Measurements from ENCODE around the gene DACH1.

DNA sequence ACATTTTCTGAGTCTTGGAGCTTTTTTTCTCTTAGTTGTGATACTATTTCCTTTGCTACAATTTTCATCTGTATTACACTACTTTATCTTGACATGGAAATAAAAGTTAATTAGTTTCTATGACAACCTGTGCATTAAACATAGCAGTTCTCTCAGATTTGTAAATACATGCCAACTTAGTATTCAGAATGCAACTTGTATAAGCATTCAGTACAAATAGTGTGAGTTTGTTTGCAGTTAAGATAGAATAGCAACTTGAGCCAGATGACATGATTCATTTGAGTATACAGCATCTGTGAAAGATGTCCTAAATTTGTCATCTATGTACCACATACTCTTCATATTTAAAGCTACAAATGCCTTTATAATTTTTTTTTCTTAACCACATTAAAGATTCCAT, 98.1 kb downstream of the DACH1 start:
- TF ChIP-seq, protein P1, sequence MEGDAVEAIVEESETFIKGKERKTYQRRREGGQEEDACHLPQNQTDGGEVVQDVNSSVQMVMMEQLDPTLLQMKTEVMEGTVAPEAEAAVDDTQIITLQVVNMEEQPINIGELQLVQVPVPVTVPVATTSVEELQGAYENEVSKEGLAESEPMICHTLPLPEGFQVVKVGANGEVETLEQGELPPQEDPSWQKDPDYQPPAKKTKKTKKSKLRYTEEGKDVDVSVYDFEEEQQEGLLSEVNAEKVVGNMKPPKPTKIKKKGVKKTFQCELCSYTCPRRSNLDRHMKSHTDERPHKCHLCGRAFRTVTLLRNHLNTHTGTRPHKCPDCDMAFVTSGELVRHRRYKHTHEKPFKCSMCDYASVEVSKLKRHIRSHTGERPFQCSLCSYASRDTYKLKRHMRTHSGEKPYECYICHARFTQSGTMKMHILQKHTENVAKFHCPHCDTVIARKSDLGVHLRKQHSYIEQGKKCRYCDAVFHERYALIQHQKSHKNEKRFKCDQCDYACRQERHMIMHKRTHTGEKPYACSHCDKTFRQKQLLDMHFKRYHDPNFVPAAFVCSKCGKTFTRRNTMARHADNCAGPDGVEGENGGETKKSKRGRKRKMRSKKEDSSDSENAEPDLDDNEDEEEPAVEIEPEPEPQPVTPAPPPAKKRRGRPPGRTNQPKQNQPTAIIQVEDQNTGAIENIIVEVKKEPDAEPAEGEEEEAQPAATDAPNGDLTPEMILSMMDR (IDR thresholded peaks at IDR 0.05 in 2 of 3, conservative IDR thresholded peaks at IDR 0.05 in 1 of 3; ENCODE audit: borderline replicate concordance in 1 of 3, insufficient read depth in 1 of 3, low read depth in 2 of 3, low read length in 2 of 3), result no peak
- TF ChIP-seq EZH2phosphoT487 (IDR thresholded peaks at IDR 0.05; ENCODE audit: borderline replicate concordance), result no peak
- TF ChIP-seq SRF (IDR thresholded peaks at IDR 0.05; ENCODE audit: low read depth), result no peak
- no peak for TF ChIP-seq POLR2AphosphoS5 (IDR thresholded peaks at IDR 0.05; ENCODE audit: low read depth, low read length)
- TF ChIP-seq, protein P2, sequence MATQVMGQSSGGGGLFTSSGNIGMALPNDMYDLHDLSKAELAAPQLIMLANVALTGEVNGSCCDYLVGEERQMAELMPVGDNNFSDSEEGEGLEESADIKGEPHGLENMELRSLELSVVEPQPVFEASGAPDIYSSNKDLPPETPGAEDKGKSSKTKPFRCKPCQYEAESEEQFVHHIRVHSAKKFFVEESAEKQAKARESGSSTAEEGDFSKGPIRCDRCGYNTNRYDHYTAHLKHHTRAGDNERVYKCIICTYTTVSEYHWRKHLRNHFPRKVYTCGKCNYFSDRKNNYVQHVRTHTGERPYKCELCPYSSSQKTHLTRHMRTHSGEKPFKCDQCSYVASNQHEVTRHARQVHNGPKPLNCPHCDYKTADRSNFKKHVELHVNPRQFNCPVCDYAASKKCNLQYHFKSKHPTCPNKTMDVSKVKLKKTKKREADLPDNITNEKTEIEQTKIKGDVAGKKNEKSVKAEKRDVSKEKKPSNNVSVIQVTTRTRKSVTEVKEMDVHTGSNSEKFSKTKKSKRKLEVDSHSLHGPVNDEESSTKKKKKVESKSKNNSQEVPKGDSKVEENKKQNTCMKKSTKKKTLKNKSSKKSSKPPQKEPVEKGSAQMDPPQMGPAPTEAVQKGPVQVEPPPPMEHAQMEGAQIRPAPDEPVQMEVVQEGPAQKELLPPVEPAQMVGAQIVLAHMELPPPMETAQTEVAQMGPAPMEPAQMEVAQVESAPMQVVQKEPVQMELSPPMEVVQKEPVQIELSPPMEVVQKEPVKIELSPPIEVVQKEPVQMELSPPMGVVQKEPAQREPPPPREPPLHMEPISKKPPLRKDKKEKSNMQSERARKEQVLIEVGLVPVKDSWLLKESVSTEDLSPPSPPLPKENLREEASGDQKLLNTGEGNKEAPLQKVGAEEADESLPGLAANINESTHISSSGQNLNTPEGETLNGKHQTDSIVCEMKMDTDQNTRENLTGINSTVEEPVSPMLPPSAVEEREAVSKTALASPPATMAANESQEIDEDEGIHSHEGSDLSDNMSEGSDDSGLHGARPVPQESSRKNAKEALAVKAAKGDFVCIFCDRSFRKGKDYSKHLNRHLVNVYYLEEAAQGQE (IDR thresholded peaks at IDR 0.05; ENCODE audit: low read depth), result no peak
- TF ChIP-seq CEBPB (IDR thresholded peaks at IDR 0.05; ENCODE audit: low read depth), result no peak

Measured in HCT116 (cell line).